Smooth muscle cell of the pulmonary artery (primary cell): ENCODE measurements around the gene KRT33A. TPM values are rescaled to one million over a fixed set of nuclear protein-coding genes. Genes with fewer than 3 reads are reported as not detected.

Experiments
- total RNA-seq: library from RNA; depleted of rRNA; stranded (reverse); fragments of >200 nt; gene quantifications from 2 replicates; pipeline ENCODE4 v1.2.3, GENCODE V29; 2014

KRT33A gene
- total RNA-seq, result not detected in 2 replicates

DNA sequence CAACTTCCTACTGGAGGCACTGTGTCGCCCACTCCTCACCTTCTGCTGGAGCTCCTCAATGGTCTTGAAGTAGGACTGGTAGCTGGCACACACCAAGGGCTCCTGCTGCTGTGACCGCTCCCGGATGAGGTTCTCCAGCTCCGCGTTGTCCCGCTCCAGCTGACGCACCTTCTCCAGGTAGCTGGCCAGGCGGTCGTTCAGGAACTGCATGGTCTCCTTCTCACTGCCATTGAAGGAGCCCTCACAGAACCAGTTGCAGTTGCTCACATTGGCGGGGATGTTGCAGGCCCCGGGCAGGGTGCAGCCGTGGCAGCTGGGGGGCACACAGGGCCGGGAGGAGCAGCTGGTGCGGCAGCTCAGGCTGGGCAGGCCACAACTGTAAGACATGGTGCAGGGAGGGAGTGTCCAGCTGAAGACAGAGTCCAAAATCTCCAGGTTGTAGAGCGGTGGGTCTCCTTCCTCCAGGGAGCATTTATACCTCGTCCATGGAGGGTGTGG, at the start of gene KRT33A:
Gene KRT33A (minus strand): TSS at position 448 of the 498 bp plus-strand sequence. CDS start 61 bp downstream, at position 387.

DNA sequence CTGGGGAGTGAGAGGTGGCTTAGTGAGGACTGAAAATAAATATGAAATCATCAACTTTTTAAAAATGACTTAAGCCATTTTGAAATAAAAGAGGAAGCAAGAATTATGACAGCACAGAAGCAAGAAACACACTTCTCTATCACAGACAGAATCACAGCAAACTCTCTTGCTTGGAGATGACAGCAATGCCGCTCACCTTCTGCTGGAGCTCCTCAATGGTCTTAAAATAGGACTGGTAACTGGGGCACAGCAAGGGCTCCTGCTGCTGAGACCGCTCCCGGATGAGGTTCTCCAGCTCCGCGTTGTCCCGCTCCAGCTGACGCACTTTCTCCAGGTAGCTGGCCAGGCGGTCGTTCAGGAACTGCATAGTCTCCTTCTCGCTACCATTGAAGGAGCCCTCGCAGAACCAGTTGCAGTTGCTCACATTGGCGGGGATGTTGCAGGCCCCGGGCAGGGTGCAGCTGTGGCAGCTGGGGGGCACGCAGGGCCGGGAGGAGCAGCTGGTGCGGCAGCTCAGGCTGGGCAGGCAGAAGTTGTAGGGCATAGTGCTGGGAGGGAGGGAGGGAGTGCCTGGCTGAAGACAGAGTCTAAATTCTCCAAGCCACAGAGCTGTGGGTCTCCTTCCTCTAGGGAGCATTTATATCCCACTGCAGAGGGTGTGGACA, 46.5 kb upstream of the KRT33A start, which contains the start of gene KRT31:
Gene KRT31 (minus strand): TSS at position 613 of the 665 bp plus-strand sequence. CDS start 69 bp downstream, at position 544.

DNA sequence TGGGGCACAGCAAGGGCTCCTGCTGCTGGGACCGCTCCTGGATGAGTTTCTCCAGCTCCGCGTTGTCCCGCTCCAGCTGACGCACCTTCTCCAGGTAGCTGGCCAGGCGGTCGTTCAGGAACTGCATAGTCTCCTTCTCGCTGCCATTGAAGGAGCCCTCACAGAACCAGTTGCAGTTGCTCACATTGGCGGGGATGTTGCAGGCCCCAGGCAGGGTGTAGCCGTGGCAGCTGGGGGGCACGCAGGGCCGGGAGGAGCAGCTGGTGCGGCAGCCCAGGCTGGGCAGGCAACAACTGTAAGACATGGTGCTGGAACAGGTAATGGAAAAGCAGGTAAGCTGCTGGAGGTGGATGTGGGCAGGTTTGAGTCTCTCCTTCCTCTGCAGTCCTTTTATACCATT, 31.3 kb upstream of the KRT33A start, which contains the start of gene KRT34:
Gene KRT34 (minus strand): TSS at position 364 of the 400 bp plus-strand sequence. CDS start 60 bp downstream, at position 304.

DNA sequence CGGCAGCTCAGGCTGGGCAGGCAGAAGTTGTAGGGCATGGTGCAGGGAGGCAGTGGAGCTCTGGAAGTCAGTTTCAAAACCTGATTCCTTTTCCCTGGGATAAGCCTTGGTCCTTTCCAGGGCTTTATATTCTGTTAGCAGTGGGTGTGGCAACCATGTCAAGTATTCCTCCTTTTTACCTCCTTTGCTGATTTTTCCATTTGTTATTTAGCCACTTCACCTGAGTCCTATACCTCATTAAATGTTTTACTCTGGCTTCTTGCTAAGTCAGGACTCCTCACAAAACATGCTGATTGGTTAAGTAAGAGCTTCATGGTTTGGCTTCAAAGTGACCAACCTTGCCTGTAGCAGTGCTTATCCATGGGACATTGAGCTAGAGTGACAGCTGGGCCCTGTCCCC, 19.1 kb upstream of the KRT33A start, which contains the start of gene KRT33B:
Gene KRT33B (minus strand): TSS at position 101 of the 400 bp plus-strand sequence. CDS start 63 bp downstream, at position 38.

DNA sequence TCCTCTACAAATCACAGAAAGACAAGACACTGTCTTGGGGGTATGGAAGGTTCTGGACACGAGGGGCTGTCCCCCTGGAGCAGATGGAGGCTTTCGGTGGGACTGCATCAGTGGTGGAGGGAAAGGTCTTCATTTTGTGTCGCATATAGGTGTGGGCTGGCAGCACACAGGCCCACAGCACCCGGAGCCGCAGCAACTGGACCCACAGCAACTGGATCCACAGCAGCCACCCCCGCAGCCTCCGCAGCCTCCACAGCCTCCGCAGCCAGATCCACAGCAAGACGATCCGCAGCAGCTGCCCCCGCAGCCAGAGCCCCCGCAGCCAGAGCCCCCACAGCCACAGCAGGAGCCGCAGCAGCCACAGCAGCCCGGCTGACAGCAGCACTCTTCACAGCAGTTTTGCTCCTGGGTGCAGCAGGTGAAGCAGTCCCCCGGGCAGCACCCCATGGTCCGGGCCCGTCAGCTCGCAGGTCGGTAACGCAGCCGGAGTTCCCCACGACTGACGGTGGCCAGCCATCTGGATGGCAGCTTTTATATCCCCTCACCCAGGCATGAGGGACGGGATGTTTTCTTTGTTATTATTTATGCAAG, 35.3 kb downstream of the KRT33A start, which contains the start of gene KRTAP17-1:
Gene KRTAP17-1 (minus strand): TSS at position 507 of the 591 bp plus-strand sequence. CDS start 60 bp downstream, at position 447.

DNA sequence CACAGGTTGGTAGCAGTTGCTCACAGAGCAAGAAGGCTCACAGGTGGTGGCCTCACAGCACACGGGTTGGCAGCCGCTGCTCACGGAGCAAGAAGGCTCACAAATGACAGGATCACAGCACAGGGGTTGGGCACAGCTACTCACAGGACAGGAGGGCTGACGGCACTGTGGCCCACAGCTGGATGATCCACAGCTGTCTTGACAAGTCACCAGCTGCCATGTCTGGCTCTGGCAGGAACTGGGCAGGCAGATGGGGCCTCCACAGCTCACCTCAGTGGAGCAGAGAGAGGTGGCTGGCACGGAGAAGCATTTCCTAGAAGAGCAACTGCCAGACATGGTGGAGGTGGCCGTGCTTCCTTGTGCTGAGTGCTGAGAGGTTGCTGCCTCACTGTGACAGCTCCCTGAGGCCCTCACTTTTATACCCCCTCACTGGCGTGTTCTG, 41.7 kb downstream of the KRT33A start, which contains the start of gene KRTAP16-1:
Gene KRTAP16-1 (minus strand): TSS at position 392 of the 442 bp plus-strand sequence. CDS start 56 bp downstream, at position 336.

DNA sequence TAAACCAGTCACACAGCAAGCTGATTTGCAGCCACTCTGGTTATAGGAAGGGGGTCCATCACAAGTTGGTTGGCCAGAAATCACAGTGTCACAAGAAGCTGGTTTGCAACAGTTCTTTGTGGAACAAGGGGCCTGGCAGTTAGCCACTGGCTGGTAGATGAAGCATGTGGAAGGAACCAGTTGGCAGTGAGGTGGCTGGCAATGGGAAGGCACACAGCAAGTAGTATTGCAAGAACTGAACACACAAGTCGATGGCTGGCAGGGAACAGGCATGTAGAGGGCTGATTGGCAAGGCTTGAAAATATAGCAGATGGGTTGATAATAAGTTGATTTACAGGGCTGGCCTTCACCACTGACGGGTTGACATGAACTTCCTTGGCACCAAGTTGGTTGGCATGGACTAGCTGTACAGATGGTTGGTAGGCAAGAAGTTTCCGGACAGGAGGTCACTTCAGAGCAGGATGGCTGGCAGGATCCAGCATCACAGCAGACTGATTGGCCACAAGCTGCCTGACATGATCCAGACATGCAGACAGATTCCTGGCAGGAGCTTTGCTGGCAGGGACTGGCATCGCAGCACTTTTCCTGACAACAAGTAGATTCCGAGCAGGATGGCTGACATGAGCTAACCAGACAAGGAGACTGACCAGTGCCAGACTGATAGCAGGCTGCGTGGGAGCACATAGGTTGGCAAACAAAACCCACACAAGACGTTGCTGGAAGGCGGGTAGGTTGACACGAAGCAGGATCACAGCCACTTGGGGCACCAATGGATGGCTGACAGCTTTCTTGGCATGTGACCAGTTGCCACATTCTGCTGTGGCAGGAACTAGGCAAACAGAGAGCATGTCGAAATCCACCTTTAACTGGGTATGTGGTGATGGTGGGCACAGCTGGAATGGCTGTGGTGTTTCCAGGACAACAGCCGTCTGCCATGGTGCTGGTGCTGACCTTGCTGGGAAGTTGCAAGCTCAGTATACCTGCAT, 48.4 kb downstream of the KRT33A start, which contains the start of gene KRTAP29-1:
Gene KRTAP29-1 (minus strand): TSS at position 936 of the 986 bp plus-strand sequence. CDS start 0 bp downstream, at position 936.

Other genes with a start within 250 kb of the KRT33A start
- gene KRTAP4-16, start 248.6 kb downstream of the KRT33A start, total RNA-seq, result not detected in 2 replicates
- not detected in 2 replicates for gene KRTAP4-9, start 245.4 kb downstream of the KRT33A start, total RNA-seq
- not detected in 2 replicates for gene KRTAP4-11, start 232.5 kb downstream of the KRT33A start, total RNA-seq
- gene KRTAP4-12, start 226.6 kb downstream of the KRT33A start, total RNA-seq, result not detected in 2 replicates
- gene KRTAP4-6, start 210.3 kb downstream of the KRT33A start, total RNA-seq, result not detected in 2 replicates
- not detected in 2 replicates for gene KRTAP4-5, start 201.0 kb downstream of the KRT33A start, total RNA-seq
- gene KRTAP4-4, start 190.1 kb downstream of the KRT33A start, total RNA-seq, result not detected in 2 replicates
- not detected in 2 replicates for gene KRTAP4-3, start 182.6 kb downstream of the KRT33A start, total RNA-seq
- gene KRTAP4-2, start 172.6 kb downstream of the KRT33A start, total RNA-seq, result not detected in 2 replicates
- not detected in 2 replicates for gene KRTAP4-1, start 165.9 kb downstream of the KRT33A start, total RNA-seq
- gene KRTAP9-1, start 160.9 kb downstream of the KRT33A start, total RNA-seq, result not detected in 2 replicates
- gene KRTAP9-2, start 124.2 kb downstream of the KRT33A start, total RNA-seq, result not detected in 2 replicates
- gene KRTAP9-3, start 118.4 kb downstream of the KRT33A start, total RNA-seq, result not detected in 2 replicates
- not detected in 2 replicates for gene KRTAP9-8, start 112.8 kb downstream of the KRT33A start, total RNA-seq
- not detected in 2 replicates for gene KRTAP9-4, start 101.1 kb downstream of the KRT33A start, total RNA-seq
- not detected in 2 replicates for gene KRTAP9-9, start 95.4 kb downstream of the KRT33A start, total RNA-seq
- gene KRTAP9-6, start 85.5 kb downstream of the KRT33A start, total RNA-seq, result not detected in 2 replicates
- gene KRTAP9-7, start 75.1 kb downstream of the KRT33A start, total RNA-seq, result not detected in 2 replicates
- gene KRTAP29-1, start 48.0 kb downstream of the KRT33A start, total RNA-seq, result not detected in 2 replicates
- not detected in 2 replicates for gene KRTAP16-1, start 41.5 kb downstream of the KRT33A start, total RNA-seq
- not detected in 2 replicates for gene KRTAP17-1, start 35.1 kb downstream of the KRT33A start, total RNA-seq
- gene KRT33B, start 19.0 kb upstream of the KRT33A start, total RNA-seq, result not detected in 2 replicates
- 0.20 and 0.46 TPM in 2 replicates for gene KRT34, start 31.5 kb upstream of the KRT33A start, total RNA-seq
- gene KRT31, start 46.8 kb upstream of the KRT33A start, total RNA-seq, result not detected in 2 replicates
- gene KRT37, start 73.8 kb upstream of the KRT33A start, total RNA-seq, result not detected in 2 replicates
- gene KRT38, start 90.2 kb upstream of the KRT33A start, total RNA-seq, result under 0.01 and 0.13 TPM in 2 replicates
- 0.30 TPM in 1 of 2 replicates, not detected in the other for gene KRT32, start 116.6 kb upstream of the KRT33A start, total RNA-seq
- not detected in 2 replicates for gene KRT35, start 130.3 kb upstream of the KRT33A start, total RNA-seq
- gene KRT36, start 139.1 kb upstream of the KRT33A start, total RNA-seq, result not detected in 2 replicates
- gene KRT13, start 154.8 kb upstream of the KRT33A start, total RNA-seq, result not detected in 2 replicates
- 0.13 and 2.8 TPM in 2 replicates for gene KRT15, start 168.1 kb upstream of the KRT33A start, total RNA-seq
- 17.7 and 120 TPM in 2 replicates for gene KRT19, start 177.5 kb upstream of the KRT33A start, total RNA-seq
- 0.07 TPM in 2 replicates for gene KRT9, start 221.2 kb upstream of the KRT33A start, total RNA-seq
- 0.59 and 1.3 TPM in 2 replicates for gene KRT14, start 236.1 kb upstream of the KRT33A start, total RNA-seq